ENCODE measurements around the gene MMP14. TPM values are rescaled to one million over a fixed set of nuclear protein-coding genes. Genes with fewer than 3 reads are reported as not detected.
"Not testable (repeated sequence)": the region's sequence is repeated elsewhere in the genome, so short reads cannot be mapped to it uniquely, and the experiment has no call there.

MMP14 gene
- total RNA-seq, 2 experiments from 2014 or later = 1.9 to 3.1 TPM

DNA sequence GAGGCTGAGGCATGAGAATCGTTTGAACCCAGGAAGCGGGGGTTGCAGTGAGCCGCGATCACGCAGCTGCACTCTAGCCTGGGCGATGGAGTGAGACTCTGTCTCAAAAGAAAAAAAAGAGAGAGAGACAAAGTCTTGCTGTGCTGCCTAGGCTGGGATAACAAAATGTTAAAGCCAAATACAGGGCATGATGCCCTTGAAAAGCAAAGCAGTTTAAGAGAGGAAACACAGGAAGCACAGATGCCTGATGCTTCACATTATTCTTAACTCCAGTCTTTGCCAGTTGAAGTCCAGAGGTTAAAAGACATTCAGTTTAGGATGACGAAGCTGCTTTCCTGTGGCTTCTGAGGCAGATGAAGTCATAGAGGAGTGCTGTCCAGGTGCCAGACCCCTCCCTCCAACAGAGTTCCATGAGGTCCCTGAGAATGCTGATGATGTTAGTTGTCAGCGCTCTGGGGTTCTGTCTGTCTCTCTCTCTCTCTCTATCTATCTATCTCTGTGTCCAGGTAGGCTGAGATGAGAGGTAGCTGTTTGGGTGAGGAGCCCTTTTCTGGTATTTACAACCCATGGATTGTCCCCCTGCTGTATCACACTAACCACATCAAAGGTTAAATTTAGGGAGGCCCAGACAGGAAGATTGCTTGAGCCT is 11.6 kb upstream of the MMP14 start:
- ChIA-PET CTCF (interaction anchor here (0.8 to 22.4 kb wide), 7 partner anchors 12 to 269 kb away, joined by 3 to 469 read pairs (median 5); partner anchors contain the start of genes LRP10 and MMP14), POLR2A (interaction anchor here (0.7 to 2.6 kb wide), 3 partner anchors 11 to 62 kb away, joined by 3 to 7 read pairs (median 3); partner anchors contain the start of genes LRP10 and MMP14)
- Mint-ChIP-seq H3K4me1 (ENCODE audit: low read depth) (peaks cover 31% of the 10 kb centered on the region), H3K9me3 (no peaks in the 10 kb centered on the region), H3K27ac (no peak overlapping the region), H3K4me3 (no peak overlapping the region), H3K36me3 (ENCODE audit: low read depth) (peaks cover 3% of the 10 kb centered on the region), H3K27me3 (peaks cover 11% of the 10 kb centered on the region)
- intact Hi-C loops (cut with micrococcal nuclease) = loop anchor here (10.0 kb wide), 1 partner anchor 250 kb away; no protein-coding TSS in a partner anchor
- ATAC-seq = peak; percentile 12
- TF ChIP-seq, protein P1, sequence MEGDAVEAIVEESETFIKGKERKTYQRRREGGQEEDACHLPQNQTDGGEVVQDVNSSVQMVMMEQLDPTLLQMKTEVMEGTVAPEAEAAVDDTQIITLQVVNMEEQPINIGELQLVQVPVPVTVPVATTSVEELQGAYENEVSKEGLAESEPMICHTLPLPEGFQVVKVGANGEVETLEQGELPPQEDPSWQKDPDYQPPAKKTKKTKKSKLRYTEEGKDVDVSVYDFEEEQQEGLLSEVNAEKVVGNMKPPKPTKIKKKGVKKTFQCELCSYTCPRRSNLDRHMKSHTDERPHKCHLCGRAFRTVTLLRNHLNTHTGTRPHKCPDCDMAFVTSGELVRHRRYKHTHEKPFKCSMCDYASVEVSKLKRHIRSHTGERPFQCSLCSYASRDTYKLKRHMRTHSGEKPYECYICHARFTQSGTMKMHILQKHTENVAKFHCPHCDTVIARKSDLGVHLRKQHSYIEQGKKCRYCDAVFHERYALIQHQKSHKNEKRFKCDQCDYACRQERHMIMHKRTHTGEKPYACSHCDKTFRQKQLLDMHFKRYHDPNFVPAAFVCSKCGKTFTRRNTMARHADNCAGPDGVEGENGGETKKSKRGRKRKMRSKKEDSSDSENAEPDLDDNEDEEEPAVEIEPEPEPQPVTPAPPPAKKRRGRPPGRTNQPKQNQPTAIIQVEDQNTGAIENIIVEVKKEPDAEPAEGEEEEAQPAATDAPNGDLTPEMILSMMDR (IDR thresholded peaks at IDR 0.05) = no peak
- DNase-seq = peak; percentile 44

DNA sequence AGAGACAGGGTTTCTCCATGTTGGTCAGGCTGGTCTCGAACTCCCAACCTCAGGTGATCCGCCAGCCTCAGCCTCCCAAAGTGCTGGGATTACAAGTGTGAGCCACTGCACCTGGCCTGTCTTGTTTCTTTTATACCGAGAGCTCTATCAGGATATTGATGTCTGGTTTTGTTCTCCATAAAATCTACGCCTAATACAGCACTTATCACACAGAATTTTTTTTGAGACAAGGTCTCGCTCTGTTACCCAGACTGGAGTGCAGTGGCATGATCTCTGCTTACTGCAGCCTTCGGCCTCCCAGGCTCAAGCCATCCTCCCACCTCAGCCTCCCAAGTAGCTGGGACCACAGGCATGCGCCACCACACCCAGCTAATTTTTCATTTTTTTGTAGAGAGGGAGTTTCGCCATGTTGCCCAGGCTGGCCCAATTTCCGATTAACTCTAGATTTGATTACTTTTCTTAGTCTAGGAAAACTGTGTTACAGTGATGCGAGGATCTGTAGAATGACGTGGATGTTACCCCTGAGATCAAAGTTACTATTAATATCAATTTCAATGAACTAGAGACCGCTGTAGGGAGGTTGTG is 7.2 kb upstream of the MMP14 start:
- peaks cover 28% of the 10 kb centered on the region for H3K4me1 Mint-ChIP-seq (ENCODE audit: low read depth)
- H3K27ac Mint-ChIP-seq = peak overlapping the region; percentile 98
- not testable (repeated sequence) for H3K27me3 Mint-ChIP-seq, H3K9me3 Mint-ChIP-seq, DNase-seq
- intact Hi-C loops (cut with micrococcal nuclease) = loop anchor here (10.0 kb wide), 1 partner anchor 254 kb away; no protein-coding TSS in a partner anchor
- H3K4me3 Mint-ChIP-seq = peak overlapping the region; percentile 88
- H3K36me3 Mint-ChIP-seq (ENCODE audit: low read depth) = peaks cover 21% of the 10 kb centered on the region
- ChIA-PET CTCF (interaction anchor here (0.8 to 22.4 kb wide), 5 partner anchors 28 to 273 kb away, joined by 3 to 469 read pairs (median 7); no protein-coding TSS in a partner anchor), POLR2A (interaction anchor here (0.6 to 2.0 kb wide), 6 partner anchors 19 to 240 kb away, joined by 3 to 9 read pairs (median 3); partner anchors contain the start of gene DAD1)
- peak; percentile 9 for ATAC-seq

DNA sequence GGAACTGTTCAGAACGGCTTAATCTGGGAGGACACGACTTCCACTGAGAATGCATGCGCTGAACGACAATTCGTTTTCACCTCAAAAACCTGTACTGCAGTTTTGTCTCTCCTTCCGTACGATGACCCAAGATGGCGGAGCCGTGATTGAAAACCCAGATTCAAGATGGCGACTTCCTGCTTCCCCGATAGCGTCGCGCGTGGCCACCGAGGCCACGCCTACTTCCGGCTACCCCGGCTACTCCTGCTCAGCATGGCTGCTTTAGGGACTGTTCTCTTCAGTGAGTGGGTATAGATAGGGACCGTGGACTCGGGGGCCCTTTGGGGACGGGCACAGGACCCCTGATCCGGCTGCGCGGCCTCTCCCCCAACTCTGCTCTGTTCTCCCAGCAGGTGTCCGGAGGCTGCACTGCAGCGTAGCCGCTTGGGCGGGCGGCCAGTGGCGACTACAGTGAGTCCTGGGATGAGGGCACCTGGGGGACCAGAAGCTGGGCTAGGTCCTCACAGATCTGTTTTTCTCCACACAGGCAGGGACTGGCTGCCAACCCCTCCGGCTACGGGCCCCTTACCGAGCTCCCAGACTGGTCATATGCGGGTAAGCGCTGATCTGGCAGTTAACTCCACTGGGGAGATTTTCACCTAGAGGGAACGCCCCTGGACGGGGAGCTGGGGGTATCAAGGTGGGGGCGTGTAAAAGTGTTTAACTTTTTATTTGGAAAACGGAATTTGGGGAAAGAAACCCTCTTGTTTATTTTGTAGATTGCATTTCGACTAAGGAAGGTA is 6.5 kb upstream of the MMP14 start, which contains the start of gene MRPL52:
Gene MRPL52, plus strand, starts transcription at position 227 of the 782 bp plus-strand sequence. Its CDS starts 26 bp downstream, at position 253.
- POLR2A ChIA-PET = interaction anchor here (0.7 to 2.0 kb wide), 16 partner anchors 8 to 292 kb away, joined by 3 to 9 read pairs (median 4); partner anchors contain the start of genes DAD1, OXA1L and RBM23
- ATAC-seq (peak; percentile 93), DNase-seq (peak; percentile 94)
- H3K4me1 Mint-ChIP-seq (ENCODE audit: low read depth) = peaks cover 22% of the 10 kb centered on the region
- CTCF ChIA-PET = interaction anchor here (0.7 to 22.4 kb wide), 14 partner anchors 10 to 912 kb away, joined by 3 to 469 read pairs (median 4); partner anchors contain the start of gene LRP10
- TF ChIP-seq, protein P1 (IDR thresholded peaks at IDR 0.05) = no peak
- H3K27me3 Mint-ChIP-seq = peaks cover 2% of the 10 kb centered on the region
- H3K36me3 Mint-ChIP-seq (ENCODE audit: low read depth) = peaks cover 24% of the 10 kb centered on the region
- peak within 1 kb of the TSS; percentile 88 for H3K4me3 Mint-ChIP-seq
- no peaks in the 10 kb centered on the region for H3K9me3 Mint-ChIP-seq
- intact Hi-C loops (cut with micrococcal nuclease) = loop anchor here (10.0 kb wide), 1 partner anchor 255 kb away; no protein-coding TSS in a partner anchor
- H3K27ac Mint-ChIP-seq = peak within 1 kb of the TSS; percentile 98

DNA sequence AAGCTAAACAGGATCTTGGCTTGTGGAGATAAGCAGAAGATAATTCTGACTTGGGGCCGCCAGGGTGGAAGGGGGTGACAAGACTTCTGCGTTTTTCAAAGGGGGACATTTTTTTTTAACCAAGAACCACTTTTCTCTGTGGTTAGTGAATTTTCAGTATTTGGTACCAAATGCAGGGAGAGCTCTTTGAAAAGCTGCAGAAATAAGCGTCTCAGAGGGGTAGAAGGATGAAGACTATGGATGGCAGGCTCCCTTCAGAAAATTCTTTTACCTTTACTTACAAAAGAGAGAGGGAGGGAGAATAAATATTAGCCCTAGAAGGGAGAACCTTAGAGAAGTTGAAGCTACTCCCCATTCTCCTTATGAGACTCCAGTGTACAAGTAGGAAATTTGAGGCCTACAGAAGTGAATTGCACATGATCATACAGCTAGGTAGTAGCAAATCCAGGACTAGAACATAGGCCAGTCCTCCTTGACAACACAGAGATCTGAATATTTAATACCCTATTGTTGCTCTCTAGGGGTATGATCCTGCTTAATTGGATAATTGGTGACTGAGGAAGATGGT is 5.9 kb upstream of the MMP14 start:
- intact Hi-C loops (cut with micrococcal nuclease) = no loop called here
- Mint-ChIP-seq H3K4me3 (peak overlapping the region; percentile 88), H3K9me3 (no peaks in the 10 kb centered on the region), H3K36me3 (ENCODE audit: low read depth) (peaks cover 31% of the 10 kb centered on the region), H3K27me3 (peaks cover 2% of the 10 kb centered on the region), H3K27ac (peak overlapping the region; percentile 98), H3K4me1 (ENCODE audit: low read depth) (peaks cover 19% of the 10 kb centered on the region)
- DNase-seq (no peak), ATAC-seq (peak; percentile 9)
- TF ChIP-seq, protein P1 (IDR thresholded peaks at IDR 0.05) = no peak
- ChIA-PET CTCF (interaction anchor here (0.6 to 22.4 kb wide), 14 partner anchors 9 to 912 kb away, joined by 3 to 469 read pairs (median 4); partner anchors contain the start of gene LRP10), POLR2A (interaction anchor here (0.7 to 2.0 kb wide), 14 partner anchors 9 to 293 kb away, joined by 3 to 9 read pairs (median 6); partner anchors contain the start of genes DAD1, OXA1L and RBM23)
